ENCODE results near the gene MYO16.

DNA sequence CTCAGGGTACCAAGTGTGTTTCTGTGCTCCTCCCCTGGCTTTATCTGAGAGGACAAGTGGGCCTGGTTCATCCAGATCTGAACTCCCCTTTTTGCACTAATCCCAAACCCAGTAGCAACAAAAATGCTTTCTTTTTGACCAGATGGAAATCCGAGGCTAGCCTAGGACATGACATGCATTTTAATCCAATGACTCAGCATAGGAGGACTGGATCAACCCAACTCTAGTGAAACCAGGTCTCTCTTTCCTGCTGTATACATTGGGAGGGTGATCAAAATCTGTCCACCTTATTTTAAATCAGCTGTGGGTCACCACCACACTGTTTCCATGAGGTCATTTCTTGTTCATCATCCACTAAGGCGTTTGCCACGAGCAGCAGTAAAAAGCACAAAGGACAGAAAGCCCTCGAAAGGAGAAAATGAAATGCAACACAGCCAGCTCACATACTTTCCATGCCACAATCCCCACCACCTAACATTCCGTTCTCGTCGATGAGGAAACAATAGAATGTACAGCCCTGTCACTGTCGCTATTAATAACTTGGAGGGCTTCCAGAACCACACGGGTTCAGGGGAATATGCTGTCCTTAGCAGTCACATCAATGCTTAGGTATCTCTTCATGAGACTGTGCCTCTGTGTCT, 614.0 kb downstream of the MYO16 start:
- TF ChIP-seq, protein P1, sequence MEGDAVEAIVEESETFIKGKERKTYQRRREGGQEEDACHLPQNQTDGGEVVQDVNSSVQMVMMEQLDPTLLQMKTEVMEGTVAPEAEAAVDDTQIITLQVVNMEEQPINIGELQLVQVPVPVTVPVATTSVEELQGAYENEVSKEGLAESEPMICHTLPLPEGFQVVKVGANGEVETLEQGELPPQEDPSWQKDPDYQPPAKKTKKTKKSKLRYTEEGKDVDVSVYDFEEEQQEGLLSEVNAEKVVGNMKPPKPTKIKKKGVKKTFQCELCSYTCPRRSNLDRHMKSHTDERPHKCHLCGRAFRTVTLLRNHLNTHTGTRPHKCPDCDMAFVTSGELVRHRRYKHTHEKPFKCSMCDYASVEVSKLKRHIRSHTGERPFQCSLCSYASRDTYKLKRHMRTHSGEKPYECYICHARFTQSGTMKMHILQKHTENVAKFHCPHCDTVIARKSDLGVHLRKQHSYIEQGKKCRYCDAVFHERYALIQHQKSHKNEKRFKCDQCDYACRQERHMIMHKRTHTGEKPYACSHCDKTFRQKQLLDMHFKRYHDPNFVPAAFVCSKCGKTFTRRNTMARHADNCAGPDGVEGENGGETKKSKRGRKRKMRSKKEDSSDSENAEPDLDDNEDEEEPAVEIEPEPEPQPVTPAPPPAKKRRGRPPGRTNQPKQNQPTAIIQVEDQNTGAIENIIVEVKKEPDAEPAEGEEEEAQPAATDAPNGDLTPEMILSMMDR (IDR thresholded peaks at IDR 0.05) = no peak
- no peak for TF ChIP-seq POLR2A (IDR thresholded peaks at IDR 0.05)
